Heart left ventricle (tissue), 16 donors: Measurements from ENCODE around the gene KRT26. TPM values are rescaled to one million over a fixed set of nuclear protein-coding genes. Genes with fewer than 3 reads are reported as not detected.

Experiments
- ATAC-seq, 4 donors: fragments of 200-7000 bp; cut with Tn5 transposase; one replicate each; pipeline ENCODE4 v1.9.1; 2020 to 2022; ENCODE audit warnings: moderate library complexity in 4 of 4, mild to moderate bottlenecking in 3 of 4, moderate number of reproducible peaks in 1 of 4
- DNase-seq, 5 donors: peaks; one replicate each; pipeline ENCODE4 v3.0.0-alpha.2; 2020
- H3K27ac ChIP-seq, 12 donors: fragments of 200-600 bp; sonication (generic) in 4 of 12; one replicate each; pipeline versions ENCODE4 v1.5.0 to v1.8.0; 2016 to 2022; ENCODE audit warnings: mild to moderate bottlenecking in 2 of 12
- H3K27me3 ChIP-seq, 9 donors: fragments of 200-600 bp; sonication (generic) in 2 of 9; one replicate each; pipeline versions ENCODE4 v1.5.1 to v1.8.0; 2016 to 2022; ENCODE audit warnings: mild to moderate bottlenecking in 3 of 9
- H3K36me3 ChIP-seq, 9 donors: fragments of 200-600 bp; sonication (generic) in 2 of 9; one replicate each; pipeline versions ENCODE4 v1.5.0 to v1.8.0; 2018 to 2022; ENCODE audit warnings: mild to moderate bottlenecking in 2 of 9
- H3K4me1 ChIP-seq, 12 donors: fragments of 200-600 bp; sonication (generic) in 4 of 12; one replicate each; pipeline versions ENCODE4 v1.5.0 to v1.8.0; 2016 to 2022; ENCODE audit warnings: mild to moderate bottlenecking in 3 of 12
- H3K4me3 ChIP-seq, 12 donors: fragments of 200-600 bp; sonication (generic) in 4 of 12; one replicate each; pipeline versions ENCODE4 v1.5.0 to v1.8.0; 2017 to 2022; ENCODE audit warnings: mild to moderate bottlenecking in 9 of 12, moderate library complexity in 4 of 12
- H3K9me3 ChIP-seq, 12 donors: fragments of 200-600 bp; sonication (generic) in 4 of 12; one replicate each; pipeline versions ENCODE4 v1.5.0 to v1.8.0; 2016 to 2022; ENCODE audit warnings: mild to moderate bottlenecking in 1 of 12
- CTCF ChIP-seq, 12 donors: fragments of 200-600 bp; sonication (generic) in 4 of 12; IDR thresholded peaks; one replicate each; pipeline versions ENCODE4 v1.5.0 to v1.8.0; 2018 to 2022; ENCODE audit warnings: antibody characterized with exemption in 12 of 12, mild to moderate bottlenecking in 5 of 12
- POLR2A ChIP-seq, 2 donors: fragments of 450-650 bp; IDR thresholded peaks; one replicate each; pipeline ENCODE4 v1.6.1; 2017; ENCODE audit warnings: antibody characterized with exemption in 2 of 2, mild to moderate bottlenecking in 2 of 2, moderate library complexity in 2 of 2
- WGBS, 4 donors: extraction: QIAGEN DNeasy Blood & Tissue Kit in 2 of 4; methylation state at CpG; one replicate each; pipeline versions ENCODE4 v1.1.5 to v1.1.7; 2013 to 2018; 5-methylcytosine and 5-hydroxymethylcytosine counted together
- intact Hi-C, 10 donors: fragments of 100-400 bp; cut with DNase I; formaldehyde crosslinking; loops; one replicate each; pipeline versions ENCODE4 v1.11.1 to v1.14.2; 2022
- long read RNA-seq, 3 donors: library from polyadenylated mRNA; unstranded; transcript quantifications; one replicate each; pipeline ENCODE4 v2.0.0, GENCODE V29; 2020 to 2021
- polyA plus RNA-seq, 2 donors: library from polyadenylated mRNA; stranded (reverse); fragments of 200-250 nt; gene quantifications; one replicate each; pipeline ENCODE4 v1.2.3, GENCODE V29; 2013
- total RNA-seq, 9 donors: library from RNA; depleted of rRNA in 2 of 9; stranded (reverse); fragments of >200 nt in 2 of 9; fragmentation: NEBNext Ultra II Directional in 3 of 9; extraction: Animal tissue kit (Norgen Biotek cat#: 25700) in 3 of 9; gene quantifications; one replicate each; pipeline versions ENCODE4 v1.1.0 to v1.2.4, GENCODE V29; 2016 to 2023
- donor health status: ischemic (EF 13 %, LVEDD 7.1; RV severe dilation, severe dysfunction).
- donor health status: healthy with polysubstance abuse.
- donor health status: DM: no; HTN: yes; CAD: no.
- donor health status: DM: no; HTN: no; CAD: no.
- donor health status: ischemic (EF 25% LVEDD 6.9; RV normal size, moderate dysfunction).
- donor health status: ischemic (EF 25% LVEDD 5.7; RV mildly dilated, moderate dysfunction).
- donor health status: healthy.
- donor health status: DM: yes; HTN: yes; CAD: no.
- donor health status: ischemic (EF 35%, LVEDD 5.7; RV mildly dilated, moderate dysfunction).
- donor health status: nonischemic (EF 11% LVEDD 7.7; RV severe dilation, severe dysfunction).
- donor health status: DM: yes; HTN: yes; CAD: no.
- donor health status: PGD.
- donor health status: ischemic (EF 29% LVEDD 5.4; RV normal size, mild dysfunction).
- donor health status: nonischemic (EF 23%, LVEDD 6.1; RV moderate dilation, normal function).

KRT26 gene, protein sequence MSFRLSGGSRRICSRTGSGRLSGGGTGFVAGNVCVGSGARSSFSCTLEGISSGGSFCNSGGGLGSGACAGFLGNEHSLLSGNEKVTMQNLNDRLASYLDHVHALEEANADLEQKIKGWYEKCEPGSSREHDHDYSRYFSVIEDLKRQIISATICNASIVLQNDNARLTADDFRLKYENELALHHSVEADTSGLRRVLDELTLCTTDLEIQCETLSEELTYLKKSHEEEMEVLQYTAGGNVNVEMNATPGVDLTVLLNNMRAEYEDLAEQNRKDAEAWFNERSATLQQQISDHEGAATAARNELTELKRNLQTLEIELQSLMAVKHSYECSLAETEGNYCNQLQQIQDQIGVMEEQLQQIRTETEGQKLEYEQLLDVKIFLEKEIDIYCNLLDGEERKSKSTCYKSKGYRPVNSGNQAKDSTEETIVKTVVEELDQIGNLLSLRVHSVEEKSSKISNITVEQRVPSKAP
- total RNA-seq (not detected), polyA plus RNA-seq (not detected)
- long read RNA-seq, donor 1, result 0 reads
- long read RNA-seq, donor 2, result 0 reads
- long read RNA-seq, donor 3, result 0 reads

- Histone ChIP-seq H3K36me3 (no peaks in the 10 kb centered on the region), H3K9me3 (no peaks in the 10 kb centered on the region), H3K27ac (no peak within 1 kb of the TSS), H3K27me3 (peaks cover 0 to 37% (median 3%) of the 10 kb centered on the region in 9 donors), H3K4me1 (no peaks in the 10 kb centered on the region), H3K4me3 (no peak within 1 kb of the TSS)
- TF ChIP-seq POLR2A (IDR thresholded peaks at IDR 0.05) (no peak), CTCF (IDR thresholded peaks at IDR 0.05) (no peak)
- DNase-seq, result no peak
- ATAC-seq, result no peak
- intact Hi-C loops, result no loop called here
- WGBS, 4 donors, result 85 to 93% (median 90%) methylated on average over 3 of the region's 3 CpGs
Measured at GRCh38 chr17:40772101-40772500, at the start of gene KRT26. Gene KRT26 (minus strand): TSS chr17:40772201. CDS start chr17:40772113, 88 bp downstream.

DNA sequence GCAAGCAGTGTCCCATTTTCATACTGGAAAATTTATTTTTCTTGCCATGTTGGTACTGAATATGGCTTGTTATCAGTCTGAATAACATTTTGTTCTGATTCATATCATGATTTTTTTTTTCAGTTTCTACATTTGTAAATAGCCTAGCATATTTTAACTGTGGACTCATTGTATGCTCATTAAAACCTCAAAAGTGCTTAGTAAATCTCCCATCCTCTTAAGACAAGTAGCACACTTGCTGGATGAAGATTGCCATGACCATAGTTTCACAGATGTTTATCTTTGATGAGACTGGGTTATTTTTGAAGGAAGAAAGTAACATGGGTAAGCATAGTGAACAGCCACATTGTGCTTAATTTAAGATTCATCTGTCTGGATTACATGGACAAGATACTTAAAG lies 49.5 kb upstream of the KRT26 start:
- H3K4me3 ChIP-seq, result no peak overlapping the region
- H3K9me3 ChIP-seq, result no peaks in the 10 kb centered on the region
- no peak for DNase-seq
- TF ChIP-seq CTCF (IDR thresholded peaks at IDR 0.05) (no peak), POLR2A (IDR thresholded peaks at IDR 0.05) (no peak)
- intact Hi-C loops, result no loop called here
- no peak overlapping the region for H3K27ac ChIP-seq
- ATAC-seq, result no peak
- H3K36me3 ChIP-seq, result peaks cover 0 to 18% (median 9%) of the 10 kb centered on the region in 9 donors
- no peaks in the 10 kb centered on the region for H3K27me3 ChIP-seq
- peaks cover 0 to 31% (median 14%) of the 10 kb centered on the region in 12 donors for H3K4me1 ChIP-seq

GRCh38 chr17:40820228-40820838 lies 48.3 kb upstream of the KRT26 start:
- Histone ChIP-seq H3K27me3 (no peaks in the 10 kb centered on the region), H3K27ac (peak overlapping the region; percentile 82 to 97 (median 93)), H3K4me1 (peaks cover 0 to 31% (median 14%) of the 10 kb centered on the region in 12 donors), H3K4me3 (peak overlapping the region in 2 of 12 donors; percentile 61 to 65), H3K9me3 (no peaks in the 10 kb centered on the region), H3K36me3 (peaks cover 0 to 20% (median 9%) of the 10 kb centered on the region in 9 donors)
- intact Hi-C loops, result no loop called here
- WGBS, 4 donors, result 85 to 95% (median 86%) methylated on average over 9 of the region's 9 CpGs
- DNase-seq (no peak), ATAC-seq (no peak)
- TF ChIP-seq CTCF (IDR thresholded peaks at IDR 0.05) (no peak), POLR2A (IDR thresholded peaks at IDR 0.05) (no peak)
